A549 (cell line): ENCODE results near the gene F2R. TPM values are rescaled to one million over a fixed set of nuclear protein-coding genes. Genes with fewer than 3 reads are reported as not detected.
A peak's percentile ranks its signal among the peaks of the same experiment; 100 is the strongest.
"Not testable (repeated sequence)": the region's sequence is repeated elsewhere in the genome, so short reads cannot be mapped to it uniquely, and the experiment has no call there.

Experiments used
- ATAC-seq, 2 experiments: fragments of 200-7000 bp in 1 of 2; fragments of >200 bp in 1 of 2; cut with Nextera tagmentation in 1 of 2; cut with Tn5 transposase in 1 of 2; 3 replicates each; pipeline versions ENCODE4 v1.8.0 to v1.9.1; 2018 to 2020; ENCODE audit warnings: mild to moderate bottlenecking in 1 of 2, moderate library complexity in 1 of 2
- CTCF ChIA-PET: fragments of 300-600 bp; sonication (Branson Sonifier 250); formaldehyde crosslinking; extraction: SDS; loops from one replicate; lab custom pipeline; 2021; ENCODE audit warnings: antibody characterized with exemption, inconsistent platforms; lab: Yijun Ruan, JAX
- POLR2A ChIA-PET: fragments of 350-600 bp; formaldehyde crosslinking; extraction: SDS; loops from one replicate; lab custom pipeline; 2021; ENCODE audit warnings: antibody characterized with exemption, inconsistent platforms; lab: Yijun Ruan, JAX
- DNase-seq, 2 experiments: peaks; one replicate each; pipeline versions ENCODE4 v3.0.0 to v3.0.0-alpha.2; 2011 to 2016; ENCODE audit warnings: low read depth in 1 of 2, low spot score in 1 of 2
- FAIRE-seq: peaks from 2 replicates; lab custom pipeline; 2011; peaks lifted over from hg19 to GRCh38; lab: Jason Lieb, UNC
- H3K27ac ChIP-seq, 2 experiments: fragments of >200 bp; sonication (Bioruptor Twin); formaldehyde crosslinking; 3 replicates each; pipeline ENCODE4 v1.5.1; 2016 to 2017
- H3K4me1 ChIP-seq: fragments of >200 bp; sonication (Bioruptor Twin); formaldehyde crosslinking; 3 replicates; pipeline ENCODE4 v1.6.1; 2016
- H3K4me2 ChIP-seq: fragments of >200 bp; sonication (Bioruptor Twin); formaldehyde crosslinking; 3 replicates; pipeline ENCODE4 v1.6.1; 2016
- H3K4me3 ChIP-seq: fragments of >200 bp; sonication (Bioruptor Twin); formaldehyde crosslinking; 3 replicates; pipeline ENCODE4 v1.5.1; 2016
- H3K9me3 ChIP-seq: fragments of >200 bp; sonication (Bioruptor Twin); formaldehyde crosslinking; 3 replicates; pipeline ENCODE4 v1.6.1; 2016
- CBX8 ChIP-seq: fragments of 200-600 bp; sonication (generic); IDR thresholded peaks from 2 replicates; pipeline ENCODE4 v1.6.1; 2016
- CHD2 ChIP-seq: fragments of 150-350 bp; IDR thresholded peaks from 2 replicates; pipeline ENCODE4 v1.6.1; 2014; ENCODE audit warnings: low read length; ENCODE audit not compliant: partially characterized antibody
- EHMT2 ChIP-seq: fragments of 200-600 bp; sonication (generic); IDR thresholded peaks from 2 replicates; pipeline ENCODE4 v1.6.1; 2016; ENCODE audit warnings: antibody characterized with exemption, low read depth, mild to moderate bottlenecking, moderate library complexity
- ESRRA ChIP-seq: fragments of 150-350 bp; IDR thresholded peaks from 2 replicates; pipeline ENCODE4 v1.6.1; 2014; ENCODE audit warnings: mild to moderate bottlenecking, low read length, borderline replicate concordance
- FOSL2 ChIP-seq, 2 experiments: fragments of 450-650 bp in 1 of 2; fragments of >200 bp in 1 of 2; sonication (Bioruptor Twin) in 1 of 2; formaldehyde crosslinking; IDR thresholded peaks; 2 replicates each; pipeline versions ENCODE4 v1.5.0 to v1.6.1; 2016 to 2020; ENCODE audit warnings: mild to moderate bottlenecking in 1 of 2, moderate library complexity in 1 of 2
- HDAC2 ChIP-seq: fragments of 200-600 bp; sonication (generic); IDR thresholded peaks from 2 replicates; pipeline ENCODE4 v1.6.1; 2016
- JUNB ChIP-seq: fragments of >200 bp; sonication (Bioruptor Twin); formaldehyde crosslinking; IDR thresholded peaks from 2 replicates; pipeline ENCODE4 v1.6.1; 2016
- KDM5A ChIP-seq: fragments of 200-600 bp; sonication (generic); IDR thresholded peaks from 2 replicates; pipeline ENCODE4 v1.6.1; 2016; ENCODE audit warnings: antibody characterized with exemption, mild to moderate bottlenecking
- MAFK ChIP-seq: fragments of 450-650 bp; IDR thresholded peaks from 2 replicates; pipeline ENCODE4 v1.6.1; 2014; ENCODE audit not compliant: partially characterized antibody
- MYC ChIP-seq: IDR thresholded peaks from 2 replicates; pipeline ENCODE4 v1.6.1; 2012; ENCODE audit warnings: mild to moderate bottlenecking, inconsistent platforms, low read length, improper control_type of control experiment, borderline replicate concordance
- NPAS2 ChIP-seq: fragments of 250-450 bp; sonication (Bioruptor Pico); IDR thresholded peaks from 2 replicates; pipeline ENCODE4 v1.8.0; 2022; ENCODE audit warnings: mild to moderate bottlenecking, moderate library complexity, borderline replicate concordance
- PHF8 ChIP-seq: fragments of 200-600 bp; sonication (generic); IDR thresholded peaks from 2 replicates; pipeline ENCODE4 v1.6.1; 2016; ENCODE audit warnings: low read depth, mild to moderate bottlenecking, antibody characterized with exemption, moderate library complexity, borderline replicate concordance
- POLR2A ChIP-seq: IDR thresholded peaks from 2 replicates; pipeline ENCODE4 v1.6.1; 2012; ENCODE audit warnings: mild to moderate bottlenecking, low read length
- POLR2AphosphoS2 ChIP-seq: conservative IDR thresholded peaks from 2 replicates; pipeline ENCODE4 v1.6.1; 2012; ENCODE audit warnings: low read length, improper control_type of control experiment, inconsistent platforms
- RAD21 ChIP-seq, 2 experiments: fragments of >200 bp in 1 of 2; sonication (Bioruptor Twin) in 1 of 2; formaldehyde crosslinking in 1 of 2; IDR thresholded peaks in 1 of 2; conservative IDR thresholded peaks in 1 of 2; 2 replicates in 1 of 2; 3 replicates in 1 of 2; pipeline ENCODE4 v1.6.1; 2012 to 2018; ENCODE audit warnings: inconsistent platforms in 1 of 2
- RARB ChIP-seq: fragments of 250-450 bp; sonication (Bioruptor Pico); IDR thresholded peaks from 2 replicates; pipeline ENCODE4 v1.8.0; 2021; ENCODE audit warnings: mild to moderate bottlenecking, moderate library complexity
- RCOR1 ChIP-seq: fragments of 150-350 bp; IDR thresholded peaks from 2 replicates; pipeline ENCODE4 v1.6.1; 2014; ENCODE audit warnings: antibody characterized with exemption, low read length, low read depth
- TFCP2L1 ChIP-seq: fragments of 250-450 bp; sonication (Bioruptor Pico); IDR thresholded peaks from 2 replicates; pipeline ENCODE4 v1.5.0; 2021; ENCODE audit warnings: mild to moderate bottlenecking
- ZNF302 ChIP-seq: fragments of 250-450 bp; sonication (Bioruptor Pico); IDR thresholded peaks from 2 replicates; pipeline ENCODE4 v1.9.0; 2021; ENCODE audit warnings: inconsistent platforms, mild to moderate bottlenecking, moderate library complexity
- ZSCAN20 ChIP-seq: fragments of 250-450 bp; sonication (Bioruptor Pico); IDR thresholded peaks from 2 replicates; pipeline ENCODE4 v1.8.0; 2022; ENCODE audit warnings: mild to moderate bottlenecking, moderate library complexity
- WGBS: methylation state at CpG from one replicate; pipeline ENCODE4 v1.1.6; 2017; ENCODE audit errors: missing lambda C conversion rate; 5-methylcytosine and 5-hydroxymethylcytosine counted together
- polyA plus RNA-seq, 4 experiments: library from polyadenylated mRNA; depleted of rRNA in 3 of 4; stranded (reverse); fragments of >200 nt; fragmentation: RNase III in 1 of 4; extraction: RNeasy Plus Mini Kit Qiagen cat#74134 plus additional on column Dnase treatment in 1 of 4; gene quantifications; 2 replicates in 3 of 4; 3 replicates in 1 of 4; pipeline ENCODE4 v1.2.3, GENCODE V29; 2011 to 2017
- TF ChIP-seq, protein P1 (sequence below): fragments of >200 bp; sonication (Bioruptor Twin); formaldehyde crosslinking; IDR thresholded peaks from 3 replicates; pipeline ENCODE4 v1.5.1; 2016
- TF ChIP-seq, protein P2 (sequence below): fragments of >200 bp; sonication (Bioruptor Twin); formaldehyde crosslinking; IDR thresholded peaks from 3 replicates; pipeline ENCODE4 v1.6.1; 2016
- TF ChIP-seq, protein P3 (sequence below): IDR thresholded peaks from 2 replicates; pipeline ENCODE4 v1.6.1; 2012; ENCODE audit warnings: low read depth, borderline replicate concordance
- TF ChIP-seq, protein P4 (sequence below): IDR thresholded peaks from 2 replicates; pipeline ENCODE4 v1.6.1; 2012
- TF ChIP-seq, protein P5 (sequence below): fragments of 150-350 bp; IDR thresholded peaks from 2 replicates; pipeline ENCODE4 v1.6.1; 2014; ENCODE audit warnings: low read depth, mild to moderate bottlenecking, low read length

Gene F2R
- polyA plus RNA-seq, 2 of the 4 experiments (the other 2 are of a cell fraction), result 30.4 to 114 TPM

DNA sequence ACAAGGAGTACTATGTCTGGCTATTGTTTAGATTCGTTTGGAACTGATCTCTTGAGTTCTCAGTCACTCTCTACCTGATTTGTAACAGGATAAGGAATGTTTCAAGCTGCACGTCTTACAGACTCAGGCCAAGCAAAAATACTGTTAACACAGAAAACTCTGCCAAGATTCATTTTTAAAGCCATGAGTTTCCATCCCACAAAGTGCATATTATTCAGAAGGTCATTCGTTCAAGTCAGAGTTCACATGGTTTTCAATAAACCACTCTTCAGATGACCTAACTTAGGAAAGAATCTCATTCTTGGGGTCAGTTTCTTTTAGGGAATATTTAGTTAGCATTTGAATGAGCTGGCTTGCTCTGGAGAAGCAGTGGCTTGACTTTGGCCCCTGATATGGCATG is 49.3 kb downstream of the F2R start:
- DNase-seq (no peak), FAIRE-seq (no peak), ATAC-seq (no peak)
- Histone ChIP-seq H3K4me3 (no peak overlapping the region), H3K4me1 (no peaks in the 10 kb centered on the region; the same call in 2 of the 3 replicates), H3K27ac (peak overlapping the region in 1 of 2 experiments; percentile 27; a peak in 1 of 6 replicates), H3K9me3 (peaks cover 11% of the 10 kb centered on the region; the same call in 1 of the 3 replicates), H3K4me2 (no peak overlapping the region)
- 67% methylated on average over 3 of the region's 3 CpGs for WGBS
- ChIA-PET POLR2A (no interaction called here), CTCF (interaction anchor here (1.8 kb wide), 1 partner anchor 9 kb away, joined by 9 read pairs; no protein-coding TSS in a partner anchor)
- TF ChIP-seq, protein P1, sequence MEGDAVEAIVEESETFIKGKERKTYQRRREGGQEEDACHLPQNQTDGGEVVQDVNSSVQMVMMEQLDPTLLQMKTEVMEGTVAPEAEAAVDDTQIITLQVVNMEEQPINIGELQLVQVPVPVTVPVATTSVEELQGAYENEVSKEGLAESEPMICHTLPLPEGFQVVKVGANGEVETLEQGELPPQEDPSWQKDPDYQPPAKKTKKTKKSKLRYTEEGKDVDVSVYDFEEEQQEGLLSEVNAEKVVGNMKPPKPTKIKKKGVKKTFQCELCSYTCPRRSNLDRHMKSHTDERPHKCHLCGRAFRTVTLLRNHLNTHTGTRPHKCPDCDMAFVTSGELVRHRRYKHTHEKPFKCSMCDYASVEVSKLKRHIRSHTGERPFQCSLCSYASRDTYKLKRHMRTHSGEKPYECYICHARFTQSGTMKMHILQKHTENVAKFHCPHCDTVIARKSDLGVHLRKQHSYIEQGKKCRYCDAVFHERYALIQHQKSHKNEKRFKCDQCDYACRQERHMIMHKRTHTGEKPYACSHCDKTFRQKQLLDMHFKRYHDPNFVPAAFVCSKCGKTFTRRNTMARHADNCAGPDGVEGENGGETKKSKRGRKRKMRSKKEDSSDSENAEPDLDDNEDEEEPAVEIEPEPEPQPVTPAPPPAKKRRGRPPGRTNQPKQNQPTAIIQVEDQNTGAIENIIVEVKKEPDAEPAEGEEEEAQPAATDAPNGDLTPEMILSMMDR, result no peak
- TF ChIP-seq RCOR1 (no peak), NPAS2 (CRISPR knock-in tag) (no peak), RARB (no peak), CHD2 (no peak), ZNF302 (no peak), TFCP2L1 (CRISPR knock-in tag) (no peak), HDAC2 (no peak), MYC (no peak), EHMT2 (no peak), POLR2AphosphoS2 (no peak), CBX8 (no peak), FOSL2 (IDR thresholded peaks at IDR 0.05) (no peak), FOSL2 (CRISPR knock-in tag; IDR thresholded peaks at IDR 0.05) (no peak), RAD21 (conservative IDR thresholded peaks at IDR 0.05 in 1 of 2, IDR thresholded peaks at IDR 0.05 in 1 of 2) (no peak), MAFK (no peak)
- TF ChIP-seq, protein P2, sequence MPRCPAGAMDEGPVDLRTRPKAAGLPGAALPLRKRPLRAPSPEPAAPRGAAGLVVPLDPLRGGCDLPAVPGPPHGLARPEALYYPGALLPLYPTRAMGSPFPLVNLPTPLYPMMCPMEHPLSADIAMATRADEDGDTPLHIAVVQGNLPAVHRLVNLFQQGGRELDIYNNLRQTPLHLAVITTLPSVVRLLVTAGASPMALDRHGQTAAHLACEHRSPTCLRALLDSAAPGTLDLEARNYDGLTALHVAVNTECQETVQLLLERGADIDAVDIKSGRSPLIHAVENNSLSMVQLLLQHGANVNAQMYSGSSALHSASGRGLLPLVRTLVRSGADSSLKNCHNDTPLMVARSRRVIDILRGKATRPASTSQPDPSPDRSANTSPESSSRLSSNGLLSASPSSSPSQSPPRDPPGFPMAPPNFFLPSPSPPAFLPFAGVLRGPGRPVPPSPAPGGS, result no peak
- TF ChIP-seq, protein P3, sequence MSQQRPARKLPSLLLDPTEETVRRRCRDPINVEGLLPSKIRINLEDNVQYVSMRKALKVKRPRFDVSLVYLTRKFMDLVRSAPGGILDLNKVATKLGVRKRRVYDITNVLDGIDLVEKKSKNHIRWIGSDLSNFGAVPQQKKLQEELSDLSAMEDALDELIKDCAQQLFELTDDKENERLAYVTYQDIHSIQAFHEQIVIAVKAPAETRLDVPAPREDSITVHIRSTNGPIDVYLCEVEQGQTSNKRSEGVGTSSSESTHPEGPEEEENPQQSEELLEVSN, result no peak
- TF ChIP-seq, protein P4, sequence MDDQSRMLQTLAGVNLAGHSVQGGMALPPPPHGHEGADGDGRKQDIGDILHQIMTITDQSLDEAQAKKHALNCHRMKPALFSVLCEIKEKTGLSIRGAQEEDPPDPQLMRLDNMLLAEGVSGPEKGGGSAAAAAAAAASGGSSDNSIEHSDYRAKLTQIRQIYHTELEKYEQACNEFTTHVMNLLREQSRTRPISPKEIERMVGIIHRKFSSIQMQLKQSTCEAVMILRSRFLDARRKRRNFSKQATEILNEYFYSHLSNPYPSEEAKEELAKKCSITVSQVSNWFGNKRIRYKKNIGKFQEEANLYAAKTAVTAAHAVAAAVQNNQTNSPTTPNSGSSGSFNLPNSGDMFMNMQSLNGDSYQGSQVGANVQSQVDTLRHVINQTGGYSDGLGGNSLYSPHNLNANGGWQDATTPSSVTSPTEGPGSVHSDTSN, result no peak
- TF ChIP-seq, protein P5, sequence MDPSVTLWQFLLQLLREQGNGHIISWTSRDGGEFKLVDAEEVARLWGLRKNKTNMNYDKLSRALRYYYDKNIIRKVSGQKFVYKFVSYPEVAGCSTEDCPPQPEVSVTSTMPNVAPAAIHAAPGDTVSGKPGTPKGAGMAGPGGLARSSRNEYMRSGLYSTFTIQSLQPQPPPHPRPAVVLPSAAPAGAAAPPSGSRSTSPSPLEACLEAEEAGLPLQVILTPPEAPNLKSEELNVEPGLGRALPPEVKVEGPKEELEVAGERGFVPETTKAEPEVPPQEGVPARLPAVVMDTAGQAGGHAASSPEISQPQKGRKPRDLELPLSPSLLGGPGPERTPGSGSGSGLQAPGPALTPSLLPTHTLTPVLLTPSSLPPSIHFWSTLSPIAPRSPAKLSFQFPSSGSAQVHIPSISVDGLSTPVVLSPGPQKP, result no peak
- TF ChIP-seq, all 56 proteins: peak for 0

DNA sequence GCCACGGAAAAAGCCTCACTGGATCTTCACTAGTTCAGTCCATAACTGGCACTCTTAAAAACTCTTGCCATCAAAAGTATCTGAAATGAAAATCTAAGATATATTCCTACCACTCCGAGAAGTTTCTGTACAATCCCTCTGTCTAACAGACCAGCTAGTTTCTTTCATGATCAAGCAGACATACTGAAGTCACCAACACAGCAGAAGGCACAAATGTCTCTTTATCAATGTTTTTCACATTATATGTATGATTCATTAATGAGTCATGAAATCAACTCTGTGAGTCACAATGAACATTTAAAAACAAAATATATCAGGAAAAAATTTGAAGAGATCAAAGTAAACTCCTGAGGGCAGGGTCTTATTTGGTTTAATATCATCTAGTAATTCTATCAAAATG is 50.8 kb downstream of the F2R start:
- TF ChIP-seq PHF8 (no peak), ESRRA (no peak), CBX8 (no peak), JUNB (peak; percentile 36; the same call in 1 of the 2 replicates), KDM5A (no peak), ZSCAN20 (CRISPR knock-in tag) (no peak), POLR2A (no peak), FOSL2 (IDR thresholded peaks at IDR 0.05) (peak; percentile 60; the same call in 1 of the 2 replicates), FOSL2 (CRISPR knock-in tag; IDR thresholded peaks at IDR 0.05) (peak; percentile 87), RAD21 (conservative IDR thresholded peaks at IDR 0.05 in 1 of 2, IDR thresholded peaks at IDR 0.05 in 1 of 2) (no peak), RCOR1 (no peak)
- TF ChIP-seq, protein P2, result no peak
- ATAC-seq, result no peak
- Histone ChIP-seq H3K4me3 (no peak overlapping the region), H3K27ac (peak overlapping the region in 1 of 2 experiments; percentile 23; a peak in 2 of 6 replicates), H3K4me1 (peaks cover 8% of the 10 kb centered on the region), H3K4me2 (no peak overlapping the region), H3K9me3 (peaks cover 11% of the 10 kb centered on the region; the same call in 1 of the 3 replicates)
- CTCF ChIA-PET, result interaction anchor here (1.9 kb wide), 1 partner anchor 165 kb away, joined by 5 read pairs; no protein-coding TSS in a partner anchor
- FAIRE-seq, result no peak
- 69% methylated on average over 2 of the region's 2 CpGs for WGBS
- POLR2A ChIA-PET, result no interaction called here
- DNase-seq, result no peak

DNA sequence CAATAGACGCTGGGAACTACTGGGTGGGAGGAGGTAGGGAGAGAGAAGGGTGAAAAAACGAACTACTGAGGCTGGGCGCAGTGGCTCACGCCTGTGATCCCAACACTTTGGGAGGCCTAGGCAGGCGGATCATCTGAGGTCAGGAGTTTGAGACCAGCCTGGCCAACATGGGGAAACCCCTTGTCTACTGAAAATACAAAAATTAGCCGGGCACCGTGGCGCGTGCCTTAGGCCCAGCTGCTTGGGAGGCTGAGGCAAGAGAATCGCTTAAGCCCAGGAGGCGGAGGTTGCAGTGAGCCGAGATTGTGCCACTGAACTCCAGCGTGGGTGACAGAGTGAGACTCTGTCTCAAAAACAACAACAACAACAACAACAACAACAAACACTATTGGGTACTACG is 55.1 kb downstream of the F2R start:
- H3K4me1 ChIP-seq, result peaks cover 19% of the 10 kb centered on the region
- CTCF ChIA-PET, result interaction anchor here (0.6 to 7.8 kb wide), 3 partner anchors 46 to 172 kb away, joined by 3 to 145 read pairs (median 3); partner anchors contain the start of gene F2R
- peak overlapping the region; percentile 81 for H3K27ac ChIP-seq
- POLR2A ChIA-PET, DNase-seq, FAIRE-seq, H3K4me3 ChIP-seq, ATAC-seq, H3K9me3 ChIP-seq: not testable (repeated sequence)
- H3K4me2 ChIP-seq, result peak overlapping the region; percentile 52
- 94% methylated on average over 14 of the region's 14 CpGs for WGBS
